Measurements from ENCODE around the gene SLC11A2. TPM values are rescaled to one million over a fixed set of nuclear protein-coding genes. Genes with fewer than 3 reads are reported as not detected.

SLC11A2 gene
- total RNA-seq, 4 donors from 2014 or later = 29.7 to 33.0 (median 31.7) TPM

DNA sequence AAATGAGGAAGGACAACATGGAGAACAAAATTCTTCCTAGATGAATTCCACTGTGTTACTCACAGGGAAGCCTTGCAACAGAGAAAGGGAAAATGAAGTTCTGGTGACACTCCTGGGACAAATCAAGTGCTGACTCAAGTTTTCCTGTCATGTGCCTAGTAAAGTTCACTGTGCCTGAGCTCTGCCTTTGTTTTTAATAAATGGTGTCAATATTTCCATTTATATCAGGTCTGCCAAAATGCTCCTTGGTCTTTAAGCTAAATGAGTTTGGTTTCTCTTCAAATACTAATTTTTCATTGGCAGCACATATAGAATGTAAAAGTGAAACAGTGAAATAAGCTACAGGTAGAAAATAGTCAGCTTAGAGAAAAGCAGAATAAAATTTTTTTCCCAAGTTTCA is 40.9 kb downstream of the SLC11A2 start:
- H3K9me3 ChIP-seq = no peaks in the 10 kb centered on the region
- peaks cover 25 to 35% (median 32%) of the 10 kb centered on the region in 4 donors for H3K4me1 ChIP-seq
- H3K36me3 ChIP-seq = peaks cover 20 to 38% (median 26%) of the 10 kb centered on the region in 4 donors
- TF ChIP-seq POLR2AphosphoS5 (IDR thresholded peaks at IDR 0.05) (peak; percentile 76 to 88), POLR2A (IDR thresholded peaks at IDR 0.05; ENCODE audit: low read depth) (no peak)
- H3K27me3 ChIP-seq = no peaks in the 10 kb centered on the region
- intact Hi-C loops (cut with DNase I) = loop anchor here (5.0 kb wide), 2 partner anchors 37 to 63 kb away; no protein-coding TSS in a partner anchor
- no peak overlapping the region for H3K4me3 ChIP-seq
- peak overlapping the region; percentile 67 to 78 (median 76) for H3K27ac ChIP-seq (replicated peaks in 1 of 4)
- DNase-seq (ENCODE audit: extremely low spot score) = no peak

DNA sequence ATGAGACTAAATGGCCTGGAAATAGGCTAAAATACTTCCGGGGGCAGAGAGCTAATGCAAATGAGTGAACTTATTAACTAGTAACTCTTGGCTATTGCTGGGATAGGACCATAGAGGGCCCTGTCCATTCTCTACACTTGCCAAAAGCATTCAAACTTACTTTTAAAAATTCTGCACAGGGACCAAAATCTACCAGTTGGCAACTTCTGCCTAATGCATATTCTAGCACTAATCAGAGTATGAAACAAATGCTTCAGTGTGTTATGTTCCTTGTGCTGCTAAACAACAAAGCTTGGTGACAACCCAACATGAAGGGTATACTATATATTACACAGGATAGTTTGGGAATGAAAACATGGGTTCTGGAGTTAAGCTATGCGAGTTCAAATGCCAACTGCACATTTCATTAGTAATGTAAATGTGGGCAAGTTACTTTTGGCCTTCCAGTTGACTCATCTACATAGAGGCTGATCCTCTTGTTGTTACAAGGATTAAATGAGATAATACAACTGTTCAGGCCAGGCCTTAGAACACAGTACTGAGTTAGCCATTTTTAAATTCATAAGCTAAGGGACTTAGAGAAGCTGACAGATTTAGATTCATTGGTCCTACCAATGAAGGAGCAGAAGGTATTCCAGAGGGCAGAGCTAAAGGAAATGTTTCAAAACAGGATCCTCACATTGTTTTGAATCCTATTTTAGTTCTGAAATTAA is 41.4 kb downstream of the SLC11A2 start:
- Histone ChIP-seq H3K36me3 (peaks cover 17 to 38% (median 25%) of the 10 kb centered on the region in 4 donors), H3K27me3 (no peaks in the 10 kb centered on the region), H3K4me3 (no peak overlapping the region), H3K9me3 (no peaks in the 10 kb centered on the region), H3K4me1 (peaks cover 25 to 35% (median 32%) of the 10 kb centered on the region in 4 donors), H3K27ac (replicated peaks in 1 of 4) (peak overlapping the region; percentile 67 to 78 (median 76))
- intact Hi-C loops (cut with DNase I) = loop anchor here (5.0 kb wide), 2 partner anchors 38 to 62 kb away; no protein-coding TSS in a partner anchor
- 45% methylated on average over 2 of the region's 2 CpGs for WGBS
- DNase-seq (ENCODE audit: extremely low spot score) = no peak
- no peak for TF ChIP-seq EP300 (IDR thresholded peaks at IDR 0.05)
- no peak for TF ChIP-seq POLR2AphosphoS5 (IDR thresholded peaks at IDR 0.05)
- TF ChIP-seq POLR2A (IDR thresholded peaks at IDR 0.05; ENCODE audit: low read depth) = no peak
- TF ChIP-seq, protein P1, sequence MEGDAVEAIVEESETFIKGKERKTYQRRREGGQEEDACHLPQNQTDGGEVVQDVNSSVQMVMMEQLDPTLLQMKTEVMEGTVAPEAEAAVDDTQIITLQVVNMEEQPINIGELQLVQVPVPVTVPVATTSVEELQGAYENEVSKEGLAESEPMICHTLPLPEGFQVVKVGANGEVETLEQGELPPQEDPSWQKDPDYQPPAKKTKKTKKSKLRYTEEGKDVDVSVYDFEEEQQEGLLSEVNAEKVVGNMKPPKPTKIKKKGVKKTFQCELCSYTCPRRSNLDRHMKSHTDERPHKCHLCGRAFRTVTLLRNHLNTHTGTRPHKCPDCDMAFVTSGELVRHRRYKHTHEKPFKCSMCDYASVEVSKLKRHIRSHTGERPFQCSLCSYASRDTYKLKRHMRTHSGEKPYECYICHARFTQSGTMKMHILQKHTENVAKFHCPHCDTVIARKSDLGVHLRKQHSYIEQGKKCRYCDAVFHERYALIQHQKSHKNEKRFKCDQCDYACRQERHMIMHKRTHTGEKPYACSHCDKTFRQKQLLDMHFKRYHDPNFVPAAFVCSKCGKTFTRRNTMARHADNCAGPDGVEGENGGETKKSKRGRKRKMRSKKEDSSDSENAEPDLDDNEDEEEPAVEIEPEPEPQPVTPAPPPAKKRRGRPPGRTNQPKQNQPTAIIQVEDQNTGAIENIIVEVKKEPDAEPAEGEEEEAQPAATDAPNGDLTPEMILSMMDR (IDR thresholded peaks at IDR 0.05) = no peak

DNA sequence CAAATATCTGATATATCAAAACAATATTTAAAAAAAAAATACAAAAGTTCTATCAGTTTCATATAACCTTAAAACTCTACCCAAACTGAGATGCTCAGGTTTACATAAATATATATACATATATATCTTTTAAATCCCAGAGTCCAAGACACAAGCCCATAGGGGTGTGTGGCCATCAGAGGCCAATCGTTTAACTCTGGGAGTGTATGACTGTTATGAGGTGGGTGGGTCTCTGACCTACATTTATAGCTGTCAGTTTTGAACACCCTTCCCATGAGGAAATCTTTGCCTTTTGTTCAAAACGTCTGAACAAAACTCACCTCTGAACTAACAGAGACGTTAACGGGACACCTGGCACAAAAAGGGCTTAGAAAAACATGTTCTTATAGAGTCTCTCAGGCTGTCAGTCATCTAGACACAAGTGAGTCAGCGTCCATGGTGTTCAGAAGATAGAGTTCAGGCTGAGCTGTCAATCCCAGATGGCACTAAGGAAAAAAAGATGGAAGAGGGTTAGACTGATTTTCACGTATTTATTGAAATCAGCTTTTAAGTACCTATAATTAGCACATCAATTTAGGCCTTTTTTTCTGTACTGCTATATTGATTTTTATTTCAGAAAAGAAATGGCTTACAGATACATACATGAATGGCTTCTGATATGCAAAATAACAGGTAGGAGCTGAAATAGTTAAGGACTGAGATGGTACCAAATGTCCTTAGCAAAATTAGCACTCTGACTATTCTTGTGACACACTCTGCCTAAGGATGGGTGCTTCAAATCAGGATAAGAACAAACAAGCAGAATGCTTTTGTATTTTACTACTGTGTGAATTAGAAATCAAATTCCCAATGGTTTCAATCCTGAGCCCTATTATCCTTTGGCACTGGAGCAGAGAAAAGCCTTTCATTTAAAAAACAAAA is 44.6 kb downstream of the SLC11A2 start:
- Histone ChIP-seq H3K4me1 (peaks cover 22 to 28% (median 26%) of the 10 kb centered on the region in 4 donors), H3K9me3 (no peaks in the 10 kb centered on the region), H3K4me3 (no peak overlapping the region), H3K27ac (replicated peaks in 1 of 4) (no peak overlapping the region), H3K36me3 (peaks cover 0 to 23% (median 16%) of the 10 kb centered on the region in 4 donors), H3K27me3 (no peaks in the 10 kb centered on the region)
- WGBS = 77% methylated on average over 6 of the region's 6 CpGs
- DNase-seq (ENCODE audit: extremely low spot score) = no peak
- TF ChIP-seq, protein P1 (IDR thresholded peaks at IDR 0.05) = no peak
- TF ChIP-seq POLR2A (IDR thresholded peaks at IDR 0.05; ENCODE audit: low read depth) (no peak), POLR2AphosphoS5 (IDR thresholded peaks at IDR 0.05) (no peak), EP300 (IDR thresholded peaks at IDR 0.05) (no peak)
- intact Hi-C loops (cut with DNase I) = no loop called here

DNA sequence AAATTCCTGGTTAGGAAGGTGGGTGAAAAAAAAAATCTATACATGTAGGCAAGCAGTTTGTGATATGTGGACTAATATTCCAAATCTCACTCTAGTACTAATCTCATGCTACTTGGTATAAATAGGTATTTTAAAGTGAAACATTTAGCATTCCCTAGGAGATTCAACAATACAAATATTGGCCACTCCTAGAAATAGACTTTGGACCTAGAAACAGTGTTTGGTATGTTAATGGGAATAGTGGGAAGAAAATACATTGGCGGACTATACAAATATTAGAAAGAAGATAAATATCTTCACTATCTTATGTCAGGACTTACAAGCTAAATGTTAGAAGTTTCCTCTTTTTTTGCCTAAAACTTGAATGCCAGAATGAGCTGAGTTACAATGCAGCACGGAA is 45.6 kb downstream of the SLC11A2 start:
- Histone ChIP-seq H3K4me1 (peaks cover 13 to 18% (median 15%) of the 10 kb centered on the region in 4 donors), H3K9me3 (no peaks in the 10 kb centered on the region), H3K36me3 (peaks cover 0 to 23% (median 16%) of the 10 kb centered on the region in 4 donors), H3K27me3 (no peaks in the 10 kb centered on the region), H3K27ac (replicated peaks in 1 of 4) (no peak overlapping the region), H3K4me3 (no peak overlapping the region)
- 94% methylated on average over 2 of the region's 2 CpGs for WGBS
- DNase-seq (ENCODE audit: extremely low spot score) = no peak
- intact Hi-C loops (cut with DNase I) = no loop called here
- TF ChIP-seq, protein P1 (IDR thresholded peaks at IDR 0.05) = no peak
- TF ChIP-seq POLR2AphosphoS5 (IDR thresholded peaks at IDR 0.05) (no peak), POLR2A (IDR thresholded peaks at IDR 0.05; ENCODE audit: low read depth) (no peak), EP300 (IDR thresholded peaks at IDR 0.05) (no peak)
